ENCODE results near the gene DERA.

DNA sequence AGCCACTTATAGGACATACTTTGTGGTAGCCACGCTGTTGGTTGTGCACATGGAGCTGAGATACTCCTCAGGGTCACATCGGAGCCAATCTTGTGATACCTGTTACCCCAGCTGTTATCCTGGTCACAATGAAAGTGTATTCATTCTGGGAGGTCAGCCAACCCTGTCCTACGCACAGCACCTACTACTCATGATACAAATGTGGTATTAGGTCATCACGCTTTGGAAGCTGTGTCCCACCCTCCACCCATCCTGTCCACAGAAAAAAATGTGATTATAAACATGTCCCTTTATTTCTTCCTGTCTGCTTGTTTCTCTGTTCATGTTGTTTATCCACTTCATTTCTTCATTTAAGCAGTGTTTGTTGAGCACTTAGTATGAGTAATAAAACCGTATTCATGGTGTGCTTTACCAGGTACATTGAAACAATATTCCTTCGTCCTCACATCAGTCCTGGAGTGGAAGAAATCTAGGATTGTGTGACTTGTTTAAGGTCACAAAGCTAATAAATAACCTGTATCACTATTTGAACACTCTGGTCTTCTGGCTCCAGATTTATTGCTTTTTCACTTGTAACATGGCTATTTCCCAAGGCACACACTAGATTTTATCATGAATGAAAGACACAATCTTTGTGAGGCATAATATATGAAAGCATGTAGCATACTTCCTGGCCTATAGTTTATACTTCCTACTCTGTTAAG, 73.1 kb downstream of the DERA start:
- TF ChIP-seq, protein P1, sequence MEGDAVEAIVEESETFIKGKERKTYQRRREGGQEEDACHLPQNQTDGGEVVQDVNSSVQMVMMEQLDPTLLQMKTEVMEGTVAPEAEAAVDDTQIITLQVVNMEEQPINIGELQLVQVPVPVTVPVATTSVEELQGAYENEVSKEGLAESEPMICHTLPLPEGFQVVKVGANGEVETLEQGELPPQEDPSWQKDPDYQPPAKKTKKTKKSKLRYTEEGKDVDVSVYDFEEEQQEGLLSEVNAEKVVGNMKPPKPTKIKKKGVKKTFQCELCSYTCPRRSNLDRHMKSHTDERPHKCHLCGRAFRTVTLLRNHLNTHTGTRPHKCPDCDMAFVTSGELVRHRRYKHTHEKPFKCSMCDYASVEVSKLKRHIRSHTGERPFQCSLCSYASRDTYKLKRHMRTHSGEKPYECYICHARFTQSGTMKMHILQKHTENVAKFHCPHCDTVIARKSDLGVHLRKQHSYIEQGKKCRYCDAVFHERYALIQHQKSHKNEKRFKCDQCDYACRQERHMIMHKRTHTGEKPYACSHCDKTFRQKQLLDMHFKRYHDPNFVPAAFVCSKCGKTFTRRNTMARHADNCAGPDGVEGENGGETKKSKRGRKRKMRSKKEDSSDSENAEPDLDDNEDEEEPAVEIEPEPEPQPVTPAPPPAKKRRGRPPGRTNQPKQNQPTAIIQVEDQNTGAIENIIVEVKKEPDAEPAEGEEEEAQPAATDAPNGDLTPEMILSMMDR (conservative IDR thresholded peaks at IDR 0.05 in 1 of 2, IDR thresholded peaks at IDR 0.05 in 1 of 2; ENCODE audit: extremely low read depth in 1 of 2, insufficient read depth in 1 of 2, low read depth in 1 of 2, low read length in 2 of 2) = no peak
- TF ChIP-seq EZH2 (IDR thresholded peaks at IDR 0.05; ENCODE audit: borderline replicate concordance, low read length) = no peak

Data from mammary epithelial cell (primary cell).